ENCODE measurements around the gene PTOV1.
"Not testable (repeated sequence)": the region's sequence is repeated elsewhere in the genome, so short reads cannot be mapped to it uniquely, and the experiment has no call there.

PTOV1 gene

GRCh38 chr19:49818649-49819370 is 32.1 kb upstream of the PTOV1 start:
- Histone ChIP-seq H3K9me3 (ENCODE audit: control insufficient read depth, insufficient read depth, low read depth, low read length) (no peaks in the 10 kb centered on the region), H3K4me1 (ENCODE audit: control insufficient read depth, insufficient read depth, low read length) (peaks cover 17% of the 10 kb centered on the region; the same call in 1 of the 2 replicates), H3K27ac (ENCODE audit: extremely low read depth, low read depth, low read length) (peak overlapping the region; percentile 85), H3K36me3 (ENCODE audit: control insufficient read depth in 2 of 2, insufficient read depth in 1 of 2, low read length in 2 of 2) (peaks cover 21 to 22% of the 10 kb centered on the region in 2 experiments), H3K4me3 (ENCODE audit: low read depth, low read length) (peak overlapping the region; percentile 89)
- TF ChIP-seq IKZF3 (tag by site-specific recombination; IDR thresholded peaks at IDR 0.05) (0 out of 2 replicates have a peak, but pooled peaks have one; percentile 17), SALL2 (tag by site-specific recombination; IDR thresholded peaks at IDR 0.05; ENCODE audit: borderline replicate concordance) (no peak), PRDM10 (tag by site-specific recombination; IDR thresholded peaks at IDR 0.05) (peak; percentile 32)
- POLR2A ChIA-PET: interaction anchor here (0.6 to 1.3 kb wide), 5 partner anchors 39 to 111 kb away, joined by 3 to 4 read pairs (median 3); partner anchors contain the start of genes AP2A1 and NUP62
- CTCF ChIA-PET: interaction anchor here (0.7 to 1.0 kb wide), 3 partner anchors 29 to 314 kb away, joined by 3 to 4 read pairs (median 3); no protein-coding TSS in a partner anchor

- peaks cover 25 to 29% of the 10 kb centered on the region in 2 experiments for H3K36me3 ChIP-seq (ENCODE audit: control insufficient read depth in 2 of 2, insufficient read depth in 1 of 2, low read length in 2 of 2)
- ChIA-PET POLR2A (interaction anchor here (0.6 to 1.3 kb wide), 3 partner anchors 32 to 53 kb away, joined by 3 read pairs; partner anchors contain the start of genes AP2A1 and PTOV1), CTCF (interaction anchor here (0.6 to 1.0 kb wide), 4 partner anchors 14 to 315 kb away, joined by 3 to 4 read pairs (median 4); no protein-coding TSS in a partner anchor)
- not testable (repeated sequence) for H3K9me3 ChIP-seq (ENCODE audit: control insufficient read depth, insufficient read depth, low read depth, low read length)
- peaks cover 17% of the 10 kb centered on the region; the same call in 1 of the 2 replicates for H3K4me1 ChIP-seq (ENCODE audit: control insufficient read depth, insufficient read depth, low read length)
- H3K4me3 ChIP-seq (ENCODE audit: low read depth, low read length): peak overlapping the region; percentile 89; the same call in 1 of the 2 replicates
- peak; percentile 57; the same call in 1 of the 2 replicates for TF ChIP-seq ZBTB17 (tag by site-specific recombination; IDR thresholded peaks at IDR 0.05)
- peak; percentile 77 for TF ChIP-seq OSR2 (tag by site-specific recombination; IDR thresholded peaks at IDR 0.05)
- peak; percentile 75; the same call in 1 of the 2 replicates for TF ChIP-seq GLIS1 (tag by site-specific recombination; IDR thresholded peaks at IDR 0.05)
- TF ChIP-seq ZNF362 (tag by site-specific recombination; IDR thresholded peaks at IDR 0.05): peak; percentile 86
- TF ChIP-seq ZNF335 (tag by site-specific recombination; conservative IDR thresholded peaks at IDR 0.05): peak; percentile 48
- peak; percentile 72 for TF ChIP-seq PRDM10 (tag by site-specific recombination; IDR thresholded peaks at IDR 0.05)
- H3K27ac ChIP-seq (ENCODE audit: extremely low read depth, low read depth, low read length): peak overlapping the region; percentile 85
These were observed 31.4 kb upstream of the PTOV1 start for GRCh38 chr19:49819452-49820115.

- peaks cover 17% of the 10 kb centered on the region for H3K4me1 ChIP-seq (ENCODE audit: control insufficient read depth, insufficient read depth, low read length)
- CTCF ChIA-PET: interaction anchor here (0.6 kb wide), 1 partner anchor 28 kb away, joined by 3 read pairs; no protein-coding TSS in a partner anchor
- H3K4me3 ChIP-seq (ENCODE audit: low read depth, low read length): no peak overlapping the region
- POLR2A ChIA-PET: interaction anchor here (1.3 kb wide), 1 partner anchor 53 kb away, joined by 3 read pairs; the partner anchor contains the start of gene AP2A1
- peaks cover 26 to 30% of the 10 kb centered on the region in 2 experiments for H3K36me3 ChIP-seq (ENCODE audit: control insufficient read depth in 2 of 2, insufficient read depth in 1 of 2, low read length in 2 of 2)
- H3K27ac ChIP-seq (ENCODE audit: extremely low read depth, low read depth, low read length): peak overlapping the region; percentile 41
- H3K9me3 ChIP-seq (ENCODE audit: control insufficient read depth, insufficient read depth, low read depth, low read length): no peaks in the 10 kb centered on the region
- TF ChIP-seq ZXDB (tag by site-specific recombination; IDR thresholded peaks at IDR 0.05) (0 out of 2 replicates have a peak, but pooled peaks have one; percentile 21), ZSCAN30 (tag by site-specific recombination; IDR thresholded peaks at IDR 0.05) (peak; percentile 70; the same call in 1 of the 2 replicates), ZNF561 (tag by site-specific recombination; IDR thresholded peaks at IDR 0.05; ENCODE audit: borderline replicate concordance) (peak; percentile 61; the same call in 1 of the 2 replicates), SP2 (tag by site-specific recombination; IDR thresholded peaks at IDR 0.05) (0 out of 2 replicates have a peak, but pooled peaks have one; percentile 6), ZNF600 (tag by site-specific recombination; IDR thresholded peaks at IDR 0.05) (0 out of 2 replicates have a peak, but pooled peaks have one; percentile 30), GFI1B (tag by site-specific recombination; IDR thresholded peaks at IDR 0.05) (no peak), ZNF174 (tag by site-specific recombination; IDR thresholded peaks at IDR 0.05) (no peak), SCRT2 (tag by site-specific recombination; IDR thresholded peaks at IDR 0.05) (peak; percentile 44; the same call in 1 of the 2 replicates), IKZF3 (tag by site-specific recombination; IDR thresholded peaks at IDR 0.05) (peak; percentile 65), ZNF596 (tag by site-specific recombination; IDR thresholded peaks at IDR 0.05) (0 out of 2 replicates have a peak, but pooled peaks have one; percentile 16)
These were observed 30.8 kb upstream of the PTOV1 start for GRCh38 chr19:49820125-49820524.

Measured in HEK293 (cell line).